Stimulated activated CD8-positive, alpha-beta memory T cell treated with anti-CD3 and anti-CD28 coated beads, Interleukin-7, amount 100 ng/mL, for 24 hours (primary cell): Measurements from ENCODE around the gene TNFRSF4.

Experiments used
- DNase-seq: peaks from one replicate; pipeline ENCODE4 v3.0.0-alpha.2; 2020; ENCODE audit warnings: low read depth

TNFRSF4 gene

GRCh38 chr1:1232796-1233566 lies 19.0 kb upstream of the TNFRSF4 start:
- DNase-seq = no peak

- no peak for DNase-seq
These were observed 18.3 kb upstream of the TNFRSF4 start, which contains the start of gene B3GALT6 for GRCh38 chr1:1232208-1232795. Gene B3GALT6, plus strand, starts transcription at chr1:1232237. Its CDS starts 42 bp downstream, at chr1:1232279.

GRCh38 chr1:1231400-1232207 lies 17.7 kb upstream of the TNFRSF4 start, which contains the start of gene SDF4:
Gene SDF4, minus strand, starts transcription at chr1:1232001. Its CDS starts 3,229 bp downstream, at chr1:1228772.
- DNase-seq = peak; percentile 92

GRCh38 chr1:1230656-1231399 lies 16.9 kb upstream of the TNFRSF4 start:
- no peak for DNase-seq

GRCh38 chr1:1229770-1230169 lies 15.8 kb upstream of the TNFRSF4 start:
- DNase-seq = no peak

- no peak for DNase-seq
These were observed 14.8 kb upstream of the TNFRSF4 start for GRCh38 chr1:1228596-1229321.

GRCh38 chr1:1228187-1228586 lies 14.2 kb upstream of the TNFRSF4 start:
- DNase-seq = no peak

GRCh38 chr1:1227386-1227785 lies 13.4 kb upstream of the TNFRSF4 start:
- DNase-seq = no peak

- no peak for DNase-seq
These were observed 12.8 kb upstream of the TNFRSF4 start for GRCh38 chr1:1226566-1227362.

GRCh38 chr1:1225913-1226312 lies 12.0 kb upstream of the TNFRSF4 start:
- DNase-seq = no peak

- DNase-seq = no peak
These were observed 11.4 kb upstream of the TNFRSF4 start for GRCh38 chr1:1225238-1225845.

- DNase-seq = no peak
These were observed 9.9 kb upstream of the TNFRSF4 start for GRCh38 chr1:1223891-1224290.

GRCh38 chr1:1223321-1223720 lies 9.4 kb upstream of the TNFRSF4 start:
- no peak for DNase-seq

- no peak for DNase-seq
These were observed 8.7 kb upstream of the TNFRSF4 start for GRCh38 chr1:1222575-1223225.

- DNase-seq = no peak
These were observed 8.1 kb upstream of the TNFRSF4 start for GRCh38 chr1:1221887-1222574.

GRCh38 chr1:1220197-1220596 lies 6.2 kb upstream of the TNFRSF4 start:
- no peak for DNase-seq

- no peak for DNase-seq
These were observed 5.4 kb upstream of the TNFRSF4 start for GRCh38 chr1:1219341-1219740.

GRCh38 chr1:1218524-1219200 lies 4.7 kb upstream of the TNFRSF4 start:
- no peak for DNase-seq
